ENCODE data around the gene TLL2. TPM values are rescaled to one million over a fixed set of nuclear protein-coding genes. Genes with fewer than 3 reads are reported as not detected.

Gene TLL2
- polyA plus RNA-seq, 3 donors = not detected

DNA sequence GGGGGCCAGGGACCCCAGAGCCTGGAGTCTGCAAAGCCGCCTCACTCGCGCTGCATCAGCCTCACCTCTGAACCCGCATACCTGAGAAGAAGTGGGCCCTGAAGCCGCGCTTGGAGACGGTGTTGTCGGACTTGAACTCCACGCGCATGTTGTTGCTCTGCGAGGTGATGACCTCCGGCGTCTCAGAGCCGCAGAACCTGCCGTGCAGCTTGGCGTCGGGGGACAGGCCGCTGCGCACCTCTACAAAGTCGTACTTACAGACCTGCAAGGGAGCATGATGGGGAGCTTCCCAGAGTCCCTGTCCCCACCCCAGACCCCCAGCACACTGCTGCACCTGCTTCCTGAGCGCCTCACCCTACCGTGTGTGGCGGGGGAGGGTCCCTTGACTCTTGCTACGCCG is 129.2 kb downstream of the TLL2 start:
- no peak for DNase-seq
- Histone ChIP-seq H3K79me2 (ENCODE audit: insufficient read depth, low read length) (no peaks in the 10 kb centered on the region), H3K4me3 (replicated peaks in 1 of 3; ENCODE audit: low read depth in 2 of 3, low read length in 3 of 3) (no peak overlapping the region), H4K20me1 (ENCODE audit: insufficient read depth, low read length) (no peaks in the 10 kb centered on the region), H2AFZ (ENCODE audit: insufficient read depth, low read depth, low read length, poor library complexity, severe bottlenecking) (no peak overlapping the region), H3K27me3 (ENCODE audit: control insufficient read depth in 2 of 2, insufficient read depth in 2 of 2, low read length in 2 of 2) (peaks cover 0 to 4% of the 10 kb centered on the region in 2 donors), H3K9me3 (replicated peaks in 1 of 2; ENCODE audit: control insufficient read depth in 1 of 2, insufficient read depth in 1 of 2, low read length in 2 of 2) (no peaks in the 10 kb centered on the region), H3K9ac (ENCODE audit: insufficient read depth, low read length, poor library complexity, severe bottlenecking) (no peak overlapping the region), H3K4me1 (ENCODE audit: control insufficient read depth in 1 of 2, insufficient read depth in 2 of 2, low read length in 2 of 2) (peaks cover 23 to 26% of the 10 kb centered on the region in 2 donors), H3K36me3 (replicated peaks in 1 of 2; ENCODE audit: control insufficient read depth in 1 of 2, insufficient read depth in 2 of 2, low read length in 2 of 2) (no peaks in the 10 kb centered on the region), H3K4me2 (replicated peaks; ENCODE audit: extremely low read depth, low read length, poor library complexity, severe bottlenecking) (no peak overlapping the region), H3K27ac (ENCODE audit: low read depth in 1 of 2, low read length in 2 of 2) (no peak overlapping the region)
- peaks cover 4 to 23% (median 18%) of the 10 kb centered on the region in 3 donors for H3K27me3 Mint-ChIP-seq (ENCODE audit: low read depth in 3 of 3)
- TF ChIP-seq, protein P1, sequence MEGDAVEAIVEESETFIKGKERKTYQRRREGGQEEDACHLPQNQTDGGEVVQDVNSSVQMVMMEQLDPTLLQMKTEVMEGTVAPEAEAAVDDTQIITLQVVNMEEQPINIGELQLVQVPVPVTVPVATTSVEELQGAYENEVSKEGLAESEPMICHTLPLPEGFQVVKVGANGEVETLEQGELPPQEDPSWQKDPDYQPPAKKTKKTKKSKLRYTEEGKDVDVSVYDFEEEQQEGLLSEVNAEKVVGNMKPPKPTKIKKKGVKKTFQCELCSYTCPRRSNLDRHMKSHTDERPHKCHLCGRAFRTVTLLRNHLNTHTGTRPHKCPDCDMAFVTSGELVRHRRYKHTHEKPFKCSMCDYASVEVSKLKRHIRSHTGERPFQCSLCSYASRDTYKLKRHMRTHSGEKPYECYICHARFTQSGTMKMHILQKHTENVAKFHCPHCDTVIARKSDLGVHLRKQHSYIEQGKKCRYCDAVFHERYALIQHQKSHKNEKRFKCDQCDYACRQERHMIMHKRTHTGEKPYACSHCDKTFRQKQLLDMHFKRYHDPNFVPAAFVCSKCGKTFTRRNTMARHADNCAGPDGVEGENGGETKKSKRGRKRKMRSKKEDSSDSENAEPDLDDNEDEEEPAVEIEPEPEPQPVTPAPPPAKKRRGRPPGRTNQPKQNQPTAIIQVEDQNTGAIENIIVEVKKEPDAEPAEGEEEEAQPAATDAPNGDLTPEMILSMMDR (IDR thresholded peaks at IDR 0.05) = no peak
- WGBS (ENCODE audit: insufficient coverage) = 89% methylated on average over 23 of the region's 25 CpGs
- H3K36me3 Mint-ChIP-seq = no peaks in the 10 kb centered on the region
- intact Hi-C loops (cut with micrococcal nuclease) = no loop called here
- H3K4me1 Mint-ChIP-seq = peaks cover 24% of the 10 kb centered on the region
- H3K27ac Mint-ChIP-seq = no peak overlapping the region
- H3K4me3 Mint-ChIP-seq = no peak overlapping the region
- peaks cover 0 to 7% (median 0%) of the 10 kb centered on the region in 7 donors for H3K9me3 Mint-ChIP-seq

DNA sequence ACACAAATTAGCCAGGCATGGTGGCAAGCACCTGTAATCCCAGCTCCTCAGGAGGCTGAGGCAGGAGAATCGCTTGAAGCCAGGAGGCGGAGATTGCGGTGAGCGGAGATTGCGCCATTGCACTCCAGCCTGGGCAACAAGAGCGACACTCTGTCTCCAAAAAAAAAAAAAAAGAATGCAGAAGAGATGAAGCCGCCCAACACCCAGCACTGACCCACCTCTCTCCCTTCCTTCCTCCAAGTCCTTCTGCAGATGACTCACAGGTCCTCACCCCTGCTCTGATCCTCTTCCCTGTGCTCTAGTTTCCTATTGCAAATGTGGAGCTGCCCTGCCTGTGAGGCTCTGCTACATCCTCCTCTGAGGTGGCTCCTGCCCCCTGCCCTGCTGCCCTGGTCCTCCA is 132.9 kb downstream of the TLL2 start:
- Histone ChIP-seq H3K4me2 (replicated peaks; ENCODE audit: extremely low read depth, low read length, poor library complexity, severe bottlenecking) (peak overlapping the region; percentile 1), H3K79me2 (ENCODE audit: insufficient read depth, low read length) (no peaks in the 10 kb centered on the region), H3K36me3 (replicated peaks in 1 of 2; ENCODE audit: control insufficient read depth in 1 of 2, insufficient read depth in 2 of 2, low read length in 2 of 2) (no peaks in the 10 kb centered on the region), H3K4me3 (replicated peaks in 1 of 3; ENCODE audit: low read depth in 2 of 3, low read length in 3 of 3) (no peak overlapping the region), H3K27ac (ENCODE audit: low read depth in 1 of 2, low read length in 2 of 2) (peak overlapping the region; percentile 75 to 85), H3K27me3 (ENCODE audit: control insufficient read depth in 2 of 2, insufficient read depth in 2 of 2, low read length in 2 of 2) (no peaks in the 10 kb centered on the region), H3K4me1 (ENCODE audit: control insufficient read depth in 1 of 2, insufficient read depth in 2 of 2, low read length in 2 of 2) (peaks cover 24 to 26% of the 10 kb centered on the region in 2 donors), H4K20me1 (ENCODE audit: insufficient read depth, low read length) (no peaks in the 10 kb centered on the region), H3K9me3 (replicated peaks in 1 of 2; ENCODE audit: control insufficient read depth in 1 of 2, insufficient read depth in 1 of 2, low read length in 2 of 2) (no peaks in the 10 kb centered on the region), H2AFZ (ENCODE audit: insufficient read depth, low read depth, low read length, poor library complexity, severe bottlenecking) (no peak overlapping the region), H3K9ac (ENCODE audit: insufficient read depth, low read length, poor library complexity, severe bottlenecking) (peak overlapping the region; percentile 25)
- TF ChIP-seq, protein P1 (IDR thresholded peaks at IDR 0.05) = no peak
- H3K4me3 Mint-ChIP-seq = peak overlapping the region in 1 of 2 donors; percentile 71
- peak overlapping the region; percentile 85 to 95 (median 93) for H3K27ac Mint-ChIP-seq
- WGBS (ENCODE audit: insufficient coverage) = 0% methylated on average over 1 of the region's 7 CpGs
- peaks cover 22% of the 10 kb centered on the region for H3K4me1 Mint-ChIP-seq
- no peaks in the 10 kb centered on the region for H3K36me3 Mint-ChIP-seq
- H3K9me3 Mint-ChIP-seq = peaks cover 0 to 7% (median 0%) of the 10 kb centered on the region in 7 donors
- intact Hi-C loops (cut with micrococcal nuclease) = no loop called here
- H3K27me3 Mint-ChIP-seq (ENCODE audit: low read depth in 3 of 3) = peaks cover 4 to 9% (median 6%) of the 10 kb centered on the region in 3 donors
- DNase-seq = peak; percentile 80 to 92 (median 90)
